Measurements from ENCODE around the gene HBZ.

The HBZ gene

GRCh38 chr16:179211-180092, 27.0 kb downstream of the HBZ start:
- Histone ChIP-seq H3K27me3 (ENCODE audit: control insufficient read depth, insufficient read depth, low read length) (peaks cover 43% of the 10 kb centered on the region), H3K4me1 (ENCODE audit: control insufficient read depth, insufficient read depth, low read length) (peaks cover 3% of the 10 kb centered on the region; the same call in 1 of the 2 replicates), H3K27ac (ENCODE audit: low read length) (no peak overlapping the region), H3K9me3 (ENCODE audit: control insufficient read depth, insufficient read depth, low read length) (no peaks in the 10 kb centered on the region), H3K4me3 (ENCODE audit: low read length) (no peak overlapping the region), H3K36me3 (ENCODE audit: control insufficient read depth, insufficient read depth, low read length) (no peaks in the 10 kb centered on the region; the same call in 1 of the 2 replicates)
- WGBS (ENCODE audit: insufficient coverage, insufficient read length): no CpG with 5 or more reads among the region's 17 CpGs
- no peak for DNase-seq (ENCODE audit: low read depth, low spot score)

- Histone ChIP-seq H3K4me3 (ENCODE audit: low read length) (peak within 1 kb of the TSS; percentile 12; the same call in 1 of the 2 replicates), H3K9me3 (ENCODE audit: control insufficient read depth, insufficient read depth, low read length) (no peaks in the 10 kb centered on the region), H3K27me3 (ENCODE audit: control insufficient read depth, insufficient read depth, low read length) (peaks cover 36% of the 10 kb centered on the region), H3K36me3 (ENCODE audit: control insufficient read depth, insufficient read depth, low read length) (no peaks in the 10 kb centered on the region; the same call in 1 of the 2 replicates), H3K27ac (ENCODE audit: low read length) (no peak within 1 kb of the TSS), H3K4me1 (ENCODE audit: control insufficient read depth, insufficient read depth, low read length) (peaks cover 3% of the 10 kb centered on the region; the same call in 1 of the 2 replicates)
- WGBS (ENCODE audit: insufficient coverage, insufficient read length): no CpG with 5 or more reads among the region's 59 CpGs
- no peak for DNase-seq (ENCODE audit: low read depth, low spot score)
Observed at GRCh38 chr16:180101-180675, 27.7 kb downstream of the HBZ start, which contains the start of gene HBQ1. Gene HBQ1 (plus strand): TSS chr16:180459. CDS start chr16:180487, 28 bp downstream.

- H3K27me3 ChIP-seq (ENCODE audit: control insufficient read depth, insufficient read depth, low read length): peaks cover 30% of the 10 kb centered on the region
- H3K9me3 ChIP-seq (ENCODE audit: control insufficient read depth, insufficient read depth, low read length): no peaks in the 10 kb centered on the region
- no CpG with 5 or more reads among the region's 89 CpGs for WGBS (ENCODE audit: insufficient coverage, insufficient read length)
- H3K4me3 ChIP-seq (ENCODE audit: low read length): peak overlapping the region; percentile 12; the same call in 1 of the 2 replicates
- H3K4me1 ChIP-seq (ENCODE audit: control insufficient read depth, insufficient read depth, low read length): peaks cover 3% of the 10 kb centered on the region; the same call in 1 of the 2 replicates
- DNase-seq (ENCODE audit: low read depth, low spot score): peak; percentile 71
- no peaks in the 10 kb centered on the region; the same call in 1 of the 2 replicates for H3K36me3 ChIP-seq (ENCODE audit: control insufficient read depth, insufficient read depth, low read length)
- H3K27ac ChIP-seq (ENCODE audit: low read length): no peak overlapping the region
Observed at GRCh38 chr16:180681-181564, 28.5 kb downstream of the HBZ start.

- H3K9me3 ChIP-seq (ENCODE audit: control insufficient read depth, insufficient read depth, low read length): no peaks in the 10 kb centered on the region
- H3K36me3 ChIP-seq (ENCODE audit: control insufficient read depth, insufficient read depth, low read length): no peaks in the 10 kb centered on the region; the same call in 1 of the 2 replicates
- H3K4me1 ChIP-seq (ENCODE audit: control insufficient read depth, insufficient read depth, low read length): peaks cover 3% of the 10 kb centered on the region; the same call in 1 of the 2 replicates
- H3K27ac ChIP-seq (ENCODE audit: low read length): no peak overlapping the region
- peaks cover 28% of the 10 kb centered on the region for H3K27me3 ChIP-seq (ENCODE audit: control insufficient read depth, insufficient read depth, low read length)
- WGBS (ENCODE audit: insufficient coverage, insufficient read length): no CpG with 5 or more reads among the region's 22 CpGs
- no peak for DNase-seq (ENCODE audit: low read depth, low spot score)
- no peak overlapping the region for H3K4me3 ChIP-seq (ENCODE audit: low read length)
Observed at GRCh38 chr16:181565-182021, 29.1 kb downstream of the HBZ start.

- no peak overlapping the region for H3K27ac ChIP-seq (ENCODE audit: low read length)
- no CpG with 5 or more reads among the region's 7 CpGs for WGBS (ENCODE audit: insufficient coverage, insufficient read length)
Observed at GRCh38 chr16:183005-183404, 30.6 kb downstream of the HBZ start.

GRCh38 chr16:185213-185612, 32.8 kb downstream of the HBZ start:
- no peak overlapping the region for H3K4me3 ChIP-seq (ENCODE audit: low read length)
- H3K27ac ChIP-seq (ENCODE audit: low read length): no peak overlapping the region
- H3K9me3 ChIP-seq (ENCODE audit: control insufficient read depth, insufficient read depth, low read length): no peaks in the 10 kb centered on the region
- WGBS (ENCODE audit: insufficient coverage, insufficient read length): no CpG with 5 or more reads among the region's 13 CpGs
- no peaks in the 10 kb centered on the region; the same call in 1 of the 2 replicates for H3K27me3 ChIP-seq (ENCODE audit: control insufficient read depth, insufficient read depth, low read length)
- H3K4me1 ChIP-seq (ENCODE audit: control insufficient read depth, insufficient read depth, low read length): peaks cover 3% of the 10 kb centered on the region; the same call in 1 of the 2 replicates
- DNase-seq (ENCODE audit: low read depth, low spot score): no peak
- peaks cover 20% of the 10 kb centered on the region for H3K36me3 ChIP-seq (ENCODE audit: control insufficient read depth, insufficient read depth, low read length)

More at GRCh38 chr16:183005-183404, 30.6 kb downstream of the HBZ start:
- no peak for DNase-seq (ENCODE audit: low read depth, low spot score)
- H3K9me3 ChIP-seq (ENCODE audit: control insufficient read depth, insufficient read depth, low read length): no peaks in the 10 kb centered on the region
- H3K4me3 ChIP-seq (ENCODE audit: low read length): no peak overlapping the region
- peaks cover 3% of the 10 kb centered on the region; the same call in 1 of the 2 replicates for H3K4me1 ChIP-seq (ENCODE audit: control insufficient read depth, insufficient read depth, low read length)
- H3K27me3 ChIP-seq (ENCODE audit: control insufficient read depth, insufficient read depth, low read length): peaks cover 17% of the 10 kb centered on the region
- peaks cover 4% of the 10 kb centered on the region for H3K36me3 ChIP-seq (ENCODE audit: control insufficient read depth, insufficient read depth, low read length)

- WGBS (ENCODE audit: insufficient coverage, insufficient read length): no CpG with 5 or more reads among the region's 11 CpGs
- peaks cover 21% of the 10 kb centered on the region for H3K36me3 ChIP-seq (ENCODE audit: control insufficient read depth, insufficient read depth, low read length)
Observed at GRCh38 chr16:185691-186090, 33.2 kb downstream of the HBZ start.

GRCh38 chr16:187330-187729, 34.9 kb downstream of the HBZ start:
- H3K27ac ChIP-seq (ENCODE audit: low read length): no peak overlapping the region
- no peaks in the 10 kb centered on the region for H3K27me3 ChIP-seq (ENCODE audit: control insufficient read depth, insufficient read depth, low read length)
- DNase-seq (ENCODE audit: low read depth, low spot score): no peak
- WGBS (ENCODE audit: insufficient coverage, insufficient read length): no CpG with 5 or more reads among the region's 8 CpGs
- no peaks in the 10 kb centered on the region for H3K4me1 ChIP-seq (ENCODE audit: control insufficient read depth, insufficient read depth, low read length)
- no peaks in the 10 kb centered on the region for H3K9me3 ChIP-seq (ENCODE audit: control insufficient read depth, insufficient read depth, low read length)
- peaks cover 33% of the 10 kb centered on the region for H3K36me3 ChIP-seq (ENCODE audit: control insufficient read depth, insufficient read depth, low read length)
- H3K4me3 ChIP-seq (ENCODE audit: low read length): no peak overlapping the region

More at GRCh38 chr16:185691-186090, 33.2 kb downstream of the HBZ start:
- peaks cover 3% of the 10 kb centered on the region; the same call in 1 of the 2 replicates for H3K4me1 ChIP-seq (ENCODE audit: control insufficient read depth, insufficient read depth, low read length)
- DNase-seq (ENCODE audit: low read depth, low spot score): no peak
- no peak overlapping the region for H3K27ac ChIP-seq (ENCODE audit: low read length)
- H3K4me3 ChIP-seq (ENCODE audit: low read length): no peak overlapping the region
- H3K9me3 ChIP-seq (ENCODE audit: control insufficient read depth, insufficient read depth, low read length): no peaks in the 10 kb centered on the region
- H3K27me3 ChIP-seq (ENCODE audit: control insufficient read depth, insufficient read depth, low read length): no peaks in the 10 kb centered on the region; the same call in 1 of the 2 replicates

GRCh38 chr16:188674-189073, 36.2 kb downstream of the HBZ start:
- H3K36me3 ChIP-seq (ENCODE audit: control insufficient read depth, insufficient read depth, low read length): peaks cover 36% of the 10 kb centered on the region
- DNase-seq (ENCODE audit: low read depth, low spot score): no peak
- H3K9me3 ChIP-seq (ENCODE audit: control insufficient read depth, insufficient read depth, low read length): no peaks in the 10 kb centered on the region
- no peak overlapping the region for H3K27ac ChIP-seq (ENCODE audit: low read length)
- no peak overlapping the region for H3K4me3 ChIP-seq (ENCODE audit: low read length)
- no peaks in the 10 kb centered on the region for H3K4me1 ChIP-seq (ENCODE audit: control insufficient read depth, insufficient read depth, low read length)
- H3K27me3 ChIP-seq (ENCODE audit: control insufficient read depth, insufficient read depth, low read length): no peaks in the 10 kb centered on the region
- WGBS (ENCODE audit: insufficient coverage, insufficient read length): no CpG with 5 or more reads among the region's 8 CpGs

All from iPS DF 6.9 (cell line).